Mesothelial cell of epicardium (in vitro differentiated cells): Measurements from ENCODE around the gene ERC2. TPM values are rescaled to one million over a fixed set of nuclear protein-coding genes. Genes with fewer than 3 reads are reported as not detected.

Experiments
- DNase-seq, 2 experiments: peaks; one replicate each; pipeline ENCODE4 v3.0.0; 2021; ENCODE audit warnings: low spot score in 2 of 2; ENCODE audit not compliant: unreplicated experiment in 2 of 2
- H3K27ac Mint-ChIP-seq: 2 replicates; pipeline ENCODE4 v1.8.0; 2021; ENCODE audit warnings: mixed read lengths
- H3K27me3 Mint-ChIP-seq: 2 replicates; pipeline ENCODE4 v1.8.0; 2021; ENCODE audit warnings: low read depth, mixed read lengths
- H3K36me3 Mint-ChIP-seq: 2 replicates; pipeline ENCODE4 v1.8.0; 2021; ENCODE audit warnings: mixed read lengths
- H3K4me1 Mint-ChIP-seq: 2 replicates; pipeline ENCODE4 v1.8.0; 2021; ENCODE audit warnings: mixed read lengths
- H3K4me3 Mint-ChIP-seq: 2 replicates; pipeline ENCODE4 v1.8.0; 2021; ENCODE audit warnings: mild to moderate bottlenecking, moderate library complexity, mixed read lengths
- H3K9me3 Mint-ChIP-seq: 2 replicates; pipeline ENCODE4 v1.8.0; 2021; ENCODE audit warnings: mixed read lengths
- total RNA-seq: library from RNA; stranded (reverse); gene quantifications from 3 replicates; pipeline ENCODE4 v1.2.1, GENCODE V29; 2021
- TF ChIP-seq, protein P1 (sequence below): fragments of 200-600 bp; sonication (generic); IDR thresholded peaks from one replicate; pipeline ENCODE4 v1.5.0; 2021; ENCODE audit warnings: antibody characterized with exemption; ENCODE audit not compliant: unreplicated experiment

Gene ERC2
- total RNA-seq, 1 donor from 2014 or later, result 15.6 TPM

DNA sequence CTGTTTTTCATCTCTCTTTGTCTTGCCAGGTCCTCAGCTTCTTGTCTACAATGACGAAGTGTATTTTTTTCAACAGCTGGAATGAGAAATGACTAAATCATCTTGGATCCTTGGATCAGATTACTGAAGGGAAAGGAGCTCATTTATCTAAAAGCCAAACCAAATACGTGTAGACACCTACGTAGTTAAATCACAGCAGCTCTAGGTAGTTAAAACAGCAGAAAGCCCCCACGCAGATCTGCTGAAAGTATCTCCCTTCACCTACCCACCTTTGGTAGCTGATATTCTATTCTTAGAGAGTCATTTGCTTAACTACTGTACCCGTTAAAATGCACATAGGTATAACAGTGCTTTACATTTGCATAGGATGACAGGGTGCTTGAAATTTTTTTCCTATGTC lies 875.7 kb downstream of the ERC2 start:
- DNase-seq, result no peak
- Mint-ChIP-seq H3K27me3 (peaks cover 18% of the 10 kb centered on the region), H3K27ac (peak overlapping the region; percentile 40), H3K36me3 (peaks cover 2% of the 10 kb centered on the region), H3K4me1 (peaks cover 31% of the 10 kb centered on the region), H3K9me3 (peaks cover 4% of the 10 kb centered on the region), H3K4me3 (no peak overlapping the region)
- TF ChIP-seq, protein P1, sequence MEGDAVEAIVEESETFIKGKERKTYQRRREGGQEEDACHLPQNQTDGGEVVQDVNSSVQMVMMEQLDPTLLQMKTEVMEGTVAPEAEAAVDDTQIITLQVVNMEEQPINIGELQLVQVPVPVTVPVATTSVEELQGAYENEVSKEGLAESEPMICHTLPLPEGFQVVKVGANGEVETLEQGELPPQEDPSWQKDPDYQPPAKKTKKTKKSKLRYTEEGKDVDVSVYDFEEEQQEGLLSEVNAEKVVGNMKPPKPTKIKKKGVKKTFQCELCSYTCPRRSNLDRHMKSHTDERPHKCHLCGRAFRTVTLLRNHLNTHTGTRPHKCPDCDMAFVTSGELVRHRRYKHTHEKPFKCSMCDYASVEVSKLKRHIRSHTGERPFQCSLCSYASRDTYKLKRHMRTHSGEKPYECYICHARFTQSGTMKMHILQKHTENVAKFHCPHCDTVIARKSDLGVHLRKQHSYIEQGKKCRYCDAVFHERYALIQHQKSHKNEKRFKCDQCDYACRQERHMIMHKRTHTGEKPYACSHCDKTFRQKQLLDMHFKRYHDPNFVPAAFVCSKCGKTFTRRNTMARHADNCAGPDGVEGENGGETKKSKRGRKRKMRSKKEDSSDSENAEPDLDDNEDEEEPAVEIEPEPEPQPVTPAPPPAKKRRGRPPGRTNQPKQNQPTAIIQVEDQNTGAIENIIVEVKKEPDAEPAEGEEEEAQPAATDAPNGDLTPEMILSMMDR, result no peak

DNA sequence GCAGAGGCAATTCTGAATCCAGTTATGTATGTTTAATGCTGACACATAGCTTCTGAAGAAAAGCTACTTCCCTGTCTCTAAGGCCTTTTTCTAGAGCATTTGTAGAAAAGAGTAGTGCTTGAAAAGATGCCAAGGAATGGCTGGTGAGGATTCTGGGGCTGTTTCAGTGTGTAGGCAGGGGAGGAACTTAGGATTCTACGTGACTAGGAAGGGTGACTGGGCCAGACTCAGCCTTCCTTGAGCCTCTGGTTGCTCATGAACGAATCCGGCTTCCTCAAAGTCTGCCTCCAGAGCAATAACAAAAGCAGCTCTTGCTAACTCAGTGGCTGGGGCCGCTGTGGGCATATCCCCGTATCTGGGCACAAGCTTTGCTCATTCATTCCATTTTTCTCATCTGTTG lies 876.4 kb downstream of the ERC2 start:
- H3K4me1 Mint-ChIP-seq, result peaks cover 31% of the 10 kb centered on the region
- peak overlapping the region; percentile 40 for H3K27ac Mint-ChIP-seq
- TF ChIP-seq, protein P1, result no peak
- DNase-seq, result no peak
- peaks cover 21% of the 10 kb centered on the region for H3K27me3 Mint-ChIP-seq
- H3K4me3 Mint-ChIP-seq, result no peak overlapping the region
- H3K36me3 Mint-ChIP-seq, result peaks cover 2% of the 10 kb centered on the region
- H3K9me3 Mint-ChIP-seq, result peaks cover 4% of the 10 kb centered on the region

DNA sequence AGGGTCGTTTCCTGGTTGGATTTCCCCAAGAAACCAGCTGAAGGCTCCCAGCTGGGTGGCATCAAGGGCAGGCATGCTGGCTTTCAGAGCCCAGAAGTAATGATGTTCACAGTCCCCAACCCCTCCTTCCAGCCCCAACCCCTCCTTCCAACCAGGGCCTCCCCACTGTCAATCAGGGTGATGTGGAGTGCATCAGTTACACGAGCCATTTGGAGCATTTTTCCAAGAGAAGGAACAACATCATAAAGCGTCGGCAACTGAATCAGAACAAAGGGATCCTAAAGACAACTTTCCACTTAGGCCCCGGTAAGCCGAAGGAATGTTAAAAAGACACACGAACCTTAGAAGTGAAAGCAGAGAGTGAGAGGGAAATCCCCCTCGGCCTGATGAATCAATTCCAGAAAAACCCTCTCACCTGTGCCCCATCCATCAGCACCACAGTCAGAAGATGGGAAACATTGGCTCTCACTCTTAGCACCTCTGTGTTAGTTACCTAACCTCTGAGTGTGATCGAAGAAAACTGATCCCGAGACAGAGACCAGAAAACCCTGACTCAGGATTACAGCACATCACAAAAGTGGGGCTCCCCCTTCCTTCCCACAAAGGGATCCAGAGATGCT lies 880.0 kb downstream of the ERC2 start:
- Mint-ChIP-seq H3K9me3 (no peaks in the 10 kb centered on the region), H3K27me3 (peaks cover 37% of the 10 kb centered on the region), H3K4me1 (peaks cover 31% of the 10 kb centered on the region), H3K4me3 (no peak overlapping the region), H3K27ac (no peak overlapping the region), H3K36me3 (no peaks in the 10 kb centered on the region)
- TF ChIP-seq, protein P1, result no peak
- no peak for DNase-seq

DNA sequence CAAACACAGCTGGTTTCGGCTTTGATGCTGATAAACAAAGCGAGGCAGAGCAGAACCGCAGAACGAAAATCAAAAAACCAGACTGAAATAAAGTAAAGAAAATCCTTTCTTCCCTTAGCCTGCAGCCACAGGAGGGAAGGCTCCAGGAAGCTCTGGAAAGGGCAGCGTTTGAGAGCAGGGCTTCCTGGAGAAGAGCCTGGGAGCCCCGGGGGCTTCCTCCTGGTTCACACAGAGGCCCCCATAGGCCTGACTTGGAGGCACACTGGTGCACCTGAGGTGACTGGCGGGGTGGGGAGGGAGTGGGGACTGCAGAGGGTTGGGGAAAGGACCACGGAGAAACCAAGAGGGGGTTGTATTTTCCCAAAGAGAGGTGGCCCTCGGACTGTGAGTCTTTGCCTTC lies 882.4 kb downstream of the ERC2 start:
- no peak overlapping the region for H3K27ac Mint-ChIP-seq
- H3K4me1 Mint-ChIP-seq, result peaks cover 15% of the 10 kb centered on the region
- H3K36me3 Mint-ChIP-seq, result no peaks in the 10 kb centered on the region
- peaks cover 1% of the 10 kb centered on the region for H3K9me3 Mint-ChIP-seq
- peaks cover 41% of the 10 kb centered on the region for H3K27me3 Mint-ChIP-seq
- H3K4me3 Mint-ChIP-seq, result no peak overlapping the region
- TF ChIP-seq, protein P1, result no peak
- DNase-seq, result no peak

DNA sequence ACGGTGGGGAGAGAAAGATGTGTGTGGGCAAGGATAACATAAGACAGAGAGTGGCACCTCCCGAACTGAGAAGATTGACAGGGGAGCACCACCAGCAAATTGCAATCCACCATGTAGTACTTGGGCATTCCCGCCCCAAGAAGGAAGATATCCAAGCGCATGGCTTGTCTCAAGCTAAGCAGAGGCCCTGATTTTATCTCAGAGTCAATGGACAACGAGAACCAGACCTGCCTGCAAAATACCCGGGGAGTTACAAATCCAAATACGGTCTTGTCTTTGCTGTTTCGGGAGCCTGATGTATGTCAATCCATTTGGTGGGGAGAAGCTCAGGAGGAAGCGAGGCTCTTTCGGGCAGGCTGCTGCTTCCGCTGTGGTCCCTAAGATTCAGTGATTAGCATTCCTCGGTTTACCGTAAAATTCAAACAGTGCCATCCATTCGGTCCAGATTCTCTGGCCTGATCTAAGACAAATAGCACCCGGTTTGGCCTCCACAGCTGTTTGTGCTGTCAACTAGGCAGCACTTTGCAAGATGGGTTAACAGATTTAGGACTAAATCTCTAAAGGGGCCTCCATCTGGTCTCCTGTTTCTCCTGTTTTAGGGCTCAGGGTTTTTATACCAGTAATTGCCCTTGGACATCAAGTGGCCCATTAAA lies 883.4 kb downstream of the ERC2 start:
- no peak for DNase-seq
- Mint-ChIP-seq H3K9me3 (peaks cover 5% of the 10 kb centered on the region), H3K36me3 (peaks cover 2% of the 10 kb centered on the region), H3K4me1 (peaks cover 18% of the 10 kb centered on the region), H3K4me3 (no peak overlapping the region), H3K27ac (no peak overlapping the region), H3K27me3 (peaks cover 43% of the 10 kb centered on the region)
- TF ChIP-seq, protein P1, result no peak
